ENCODE measurements around the gene NELL2. TPM values are rescaled to one million over a fixed set of nuclear protein-coding genes. Genes with fewer than 3 reads are reported as not detected.

Gene NELL2
- polyA plus RNA-seq, 3 donors, result 0.09 to 0.98 (median 0.39) TPM

- peak overlapping the region; percentile 28 for H3K4me2 ChIP-seq (replicated peaks; ENCODE audit: extremely low read depth, low read length, poor library complexity, severe bottlenecking)
- no peaks in the 10 kb centered on the region for H4K20me1 ChIP-seq (ENCODE audit: insufficient read depth, low read length)
- intact Hi-C loops (cut with micrococcal nuclease), result no loop called here
- H3K27me3 ChIP-seq (ENCODE audit: control insufficient read depth in 2 of 2, insufficient read depth in 2 of 2, low read length in 2 of 2), result peaks cover 44 to 64% of the 10 kb centered on the region in 2 donors
- no peak for DNase-seq
- Mint-ChIP-seq H3K4me1 (peaks cover 12% of the 10 kb centered on the region), H3K27ac (no peak overlapping the region), H3K36me3 (peaks cover 0 to 4% of the 10 kb centered on the region in 2 donors), H3K4me3 (peak overlapping the region; percentile 37 to 90), H3K9me3 (peaks cover 2 to 23% (median 11%) of the 10 kb centered on the region in 7 donors), H3K27me3 (ENCODE audit: low read depth in 3 of 3) (peaks cover 33 to 53% (median 46%) of the 10 kb centered on the region in 3 donors)
- H3K4me3 ChIP-seq (replicated peaks in 1 of 3; ENCODE audit: low read depth in 2 of 3, low read length in 3 of 3), result peak overlapping the region in 1 of 3 experiments; percentile 30
- H3K36me3 ChIP-seq (replicated peaks in 1 of 2; ENCODE audit: control insufficient read depth in 1 of 2, insufficient read depth in 2 of 2, low read length in 2 of 2), result no peaks in the 10 kb centered on the region
- TF ChIP-seq, protein P1, sequence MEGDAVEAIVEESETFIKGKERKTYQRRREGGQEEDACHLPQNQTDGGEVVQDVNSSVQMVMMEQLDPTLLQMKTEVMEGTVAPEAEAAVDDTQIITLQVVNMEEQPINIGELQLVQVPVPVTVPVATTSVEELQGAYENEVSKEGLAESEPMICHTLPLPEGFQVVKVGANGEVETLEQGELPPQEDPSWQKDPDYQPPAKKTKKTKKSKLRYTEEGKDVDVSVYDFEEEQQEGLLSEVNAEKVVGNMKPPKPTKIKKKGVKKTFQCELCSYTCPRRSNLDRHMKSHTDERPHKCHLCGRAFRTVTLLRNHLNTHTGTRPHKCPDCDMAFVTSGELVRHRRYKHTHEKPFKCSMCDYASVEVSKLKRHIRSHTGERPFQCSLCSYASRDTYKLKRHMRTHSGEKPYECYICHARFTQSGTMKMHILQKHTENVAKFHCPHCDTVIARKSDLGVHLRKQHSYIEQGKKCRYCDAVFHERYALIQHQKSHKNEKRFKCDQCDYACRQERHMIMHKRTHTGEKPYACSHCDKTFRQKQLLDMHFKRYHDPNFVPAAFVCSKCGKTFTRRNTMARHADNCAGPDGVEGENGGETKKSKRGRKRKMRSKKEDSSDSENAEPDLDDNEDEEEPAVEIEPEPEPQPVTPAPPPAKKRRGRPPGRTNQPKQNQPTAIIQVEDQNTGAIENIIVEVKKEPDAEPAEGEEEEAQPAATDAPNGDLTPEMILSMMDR (IDR thresholded peaks at IDR 0.05), result no peak
- H3K9me3 ChIP-seq (replicated peaks in 1 of 2; ENCODE audit: control insufficient read depth in 1 of 2, insufficient read depth in 1 of 2, low read length in 2 of 2), result peaks cover 4 to 12% of the 10 kb centered on the region in 2 donors
- 3% methylated on average over 34 of the region's 42 CpGs for WGBS (ENCODE audit: insufficient coverage)
- H2AFZ ChIP-seq (ENCODE audit: insufficient read depth, low read depth, low read length, poor library complexity, severe bottlenecking), result peak overlapping the region; percentile 46
- no peaks in the 10 kb centered on the region for H3K79me2 ChIP-seq (ENCODE audit: insufficient read depth, low read length)
- no peak overlapping the region for H3K27ac ChIP-seq (ENCODE audit: low read depth in 1 of 2, low read length in 2 of 2)
- no peak overlapping the region for H3K9ac ChIP-seq (ENCODE audit: insufficient read depth, low read length, poor library complexity, severe bottlenecking)
- H3K4me1 ChIP-seq (ENCODE audit: control insufficient read depth in 1 of 2, insufficient read depth in 2 of 2, low read length in 2 of 2), result no peaks in the 10 kb centered on the region
Observed at GRCh38 chr12:44876544-44877410, 662 bp upstream of the NELL2 start.

DNA sequence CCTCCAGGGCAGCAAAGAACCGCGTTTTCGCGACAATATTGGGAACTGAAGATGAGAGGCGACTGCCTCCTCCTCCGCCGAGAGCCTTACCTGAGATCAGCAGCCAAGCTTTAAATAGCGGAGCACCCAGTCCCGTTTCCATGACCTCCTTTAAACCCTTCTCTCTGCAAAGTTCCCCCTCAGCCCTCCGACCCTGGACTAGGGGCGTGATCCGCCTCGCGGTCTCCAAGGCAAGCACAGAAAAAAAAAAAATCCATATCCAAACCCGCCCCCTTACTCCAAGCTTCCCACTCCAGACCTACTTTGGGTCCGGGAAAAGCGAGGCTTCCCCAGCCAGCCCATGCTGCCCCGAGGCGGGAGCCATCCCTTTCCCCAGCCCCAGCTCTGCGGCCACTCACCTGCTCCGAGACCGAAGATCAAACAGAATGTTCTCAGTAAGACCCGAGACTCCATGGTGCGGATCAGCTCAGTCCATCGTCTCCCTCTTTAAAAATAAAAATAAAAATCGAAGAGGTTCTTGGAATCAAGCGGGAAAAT is 630 bp downstream of the NELL2 start:
- Histone ChIP-seq H3K27me3 (ENCODE audit: control insufficient read depth in 2 of 2, insufficient read depth in 2 of 2, low read length in 2 of 2) (peaks cover 44 to 64% of the 10 kb centered on the region in 2 donors), H3K36me3 (replicated peaks in 1 of 2; ENCODE audit: control insufficient read depth in 1 of 2, insufficient read depth in 2 of 2, low read length in 2 of 2) (no peaks in the 10 kb centered on the region), H3K79me2 (ENCODE audit: insufficient read depth, low read length) (no peaks in the 10 kb centered on the region), H3K27ac (ENCODE audit: low read depth in 1 of 2, low read length in 2 of 2) (no peak overlapping the region), H2AFZ (ENCODE audit: insufficient read depth, low read depth, low read length, poor library complexity, severe bottlenecking) (peak overlapping the region; percentile 46), H3K9me3 (replicated peaks in 1 of 2; ENCODE audit: control insufficient read depth in 1 of 2, insufficient read depth in 1 of 2, low read length in 2 of 2) (peaks cover 4 to 12% of the 10 kb centered on the region in 2 donors), H4K20me1 (ENCODE audit: insufficient read depth, low read length) (no peaks in the 10 kb centered on the region), H3K9ac (ENCODE audit: insufficient read depth, low read length, poor library complexity, severe bottlenecking) (no peak overlapping the region), H3K4me2 (replicated peaks; ENCODE audit: extremely low read depth, low read length, poor library complexity, severe bottlenecking) (peak overlapping the region; percentile 28), H3K4me3 (replicated peaks in 1 of 3; ENCODE audit: low read depth in 2 of 3, low read length in 3 of 3) (no peak overlapping the region), H3K4me1 (ENCODE audit: control insufficient read depth in 1 of 2, insufficient read depth in 2 of 2, low read length in 2 of 2) (no peaks in the 10 kb centered on the region)
- TF ChIP-seq, protein P1 (IDR thresholded peaks at IDR 0.05), result no peak
- H3K36me3 Mint-ChIP-seq, result peaks cover 0 to 4% of the 10 kb centered on the region in 2 donors
- peaks cover 33 to 53% (median 45%) of the 10 kb centered on the region in 3 donors for H3K27me3 Mint-ChIP-seq (ENCODE audit: low read depth in 3 of 3)
- peaks cover 12% of the 10 kb centered on the region for H3K4me1 Mint-ChIP-seq
- WGBS (ENCODE audit: insufficient coverage), result under 1% methylated on average over 26 of the region's 27 CpGs
- no peak overlapping the region for H3K27ac Mint-ChIP-seq
- no peak for DNase-seq
- peak overlapping the region; percentile 67 to 68 for H3K4me3 Mint-ChIP-seq
- peaks cover 2 to 18% (median 4%) of the 10 kb centered on the region in 7 donors for H3K9me3 Mint-ChIP-seq
- intact Hi-C loops (cut with micrococcal nuclease), result no loop called here

Measured in CD14-positive monocyte (primary cell).